Endodermal cell (in vitro differentiated cells): ENCODE results near the gene HID1. TPM values are rescaled to one million over a fixed set of nuclear protein-coding genes. Genes with fewer than 3 reads are reported as not detected.

Experiments used
- DNase-seq: peaks from one replicate; pipeline ENCODE4 v3.0.0-alpha.2; 2017
- H3K27ac ChIP-seq: 2 replicates; pipeline ENCODE4 v1.5.1; 2013; ENCODE audit warnings: mild to moderate bottlenecking, low read depth, low read length, moderate library complexity
- H3K27me3 ChIP-seq: 2 replicates; pipeline ENCODE4 v1.6.1; 2013; ENCODE audit warnings: mild to moderate bottlenecking, low read length, moderate library complexity; ENCODE audit not compliant: insufficient read depth, control insufficient read depth, poor library complexity, severe bottlenecking
- H3K36me3 ChIP-seq: 2 replicates; pipeline ENCODE4 v1.7.0; 2013; ENCODE audit warnings: mild to moderate bottlenecking, low read length, moderate library complexity; ENCODE audit not compliant: control insufficient read depth, insufficient read depth
- H3K4me1 ChIP-seq: one replicate; pipeline ENCODE4 v1.7.0; 2013; ENCODE audit warnings: low read length; ENCODE audit not compliant: control insufficient read depth, insufficient read depth
- H3K4me3 ChIP-seq: 2 replicates; pipeline ENCODE4 v1.5.1; 2013; ENCODE audit warnings: mild to moderate bottlenecking, low read length, moderate library complexity
- H3K9ac ChIP-seq: 2 replicates; pipeline ENCODE4 v1.6.1; 2013; ENCODE audit warnings: mild to moderate bottlenecking, low read length, moderate library complexity; ENCODE audit not compliant: poor library complexity, severe bottlenecking; ENCODE audit errors: extremely low read depth
- H3K9me3 ChIP-seq: 2 replicates; pipeline ENCODE4 v1.6.1; 2013; ENCODE audit warnings: mild to moderate bottlenecking, low read length, moderate library complexity; ENCODE audit not compliant: control insufficient read depth
- H3K27ac Mint-ChIP-seq: 2 replicates; pipeline ENCODE4 v1.8.0; 2020; ENCODE audit warnings: mixed read lengths
- H3K27me3 Mint-ChIP-seq: 2 replicates; pipeline ENCODE4 v1.8.0; 2021; ENCODE audit warnings: mild to moderate bottlenecking, mixed read lengths; ENCODE audit not compliant: insufficient read depth
- H3K36me3 Mint-ChIP-seq: 2 replicates; pipeline ENCODE4 v1.8.0; 2020; ENCODE audit warnings: low read depth, mixed read lengths
- H3K4me1 Mint-ChIP-seq: 2 replicates; pipeline ENCODE4 v1.8.0; 2020; ENCODE audit warnings: mixed read lengths
- H3K4me3 Mint-ChIP-seq: 2 replicates; pipeline ENCODE4 v1.8.0; 2020; ENCODE audit warnings: mild to moderate bottlenecking, moderate library complexity, mixed read lengths
- H3K9me3 Mint-ChIP-seq: 2 replicates; pipeline ENCODE4 v1.8.0; 2020; ENCODE audit warnings: mild to moderate bottlenecking, mixed read lengths
- CTCF ChIP-seq: fragments of 200-600 bp; sonication (generic); conservative IDR thresholded peaks from 2 replicates; pipeline ENCODE4 v1.5.0; 2021; ENCODE audit warnings: antibody characterized with exemption, mild to moderate bottlenecking
- WGBS, 2 experiments: methylation state at CpG; one replicate each; pipeline versions ENCODE4 v1.1.5 to v1.1.7; 2013; ENCODE audit warnings: missing lambda C conversion rate in 2 of 2, mixed read lengths in 1 of 2; ENCODE audit not compliant: insufficient coverage in 1 of 2, insufficient read length in 1 of 2; 5-methylcytosine and 5-hydroxymethylcytosine counted together
- total RNA-seq, 2 donors: library from RNA; stranded (reverse); fragmentation: NEBNext Ultra II Directional in 1 of 2; extraction: Animal tissue kit (Norgen Biotek cat#: 25700) in 1 of 2; gene quantifications; 2 replicates in 1 of 2; 3 replicates in 1 of 2; pipeline ENCODE4 v1.2.1, GENCODE V29; 2021

Gene HID1
- total RNA-seq, 2 donors from 2014 or later = 7.6 to 11.4 TPM

- Histone ChIP-seq H3K4me1 (no peaks in the 10 kb centered on the region), H3K9me3 (no peaks in the 10 kb centered on the region), H3K9ac (no peak overlapping the region), H3K36me3 (no peaks in the 10 kb centered on the region), H3K27ac (no peak overlapping the region), H3K4me3 (no peak overlapping the region), H3K27me3 (peaks cover 54% of the 10 kb centered on the region)
- DNase-seq = peak; percentile 54
- peaks cover 2% of the 10 kb centered on the region for H3K4me1 Mint-ChIP-seq
- peaks cover 69% of the 10 kb centered on the region for H3K27me3 Mint-ChIP-seq
- H3K36me3 Mint-ChIP-seq = no peaks in the 10 kb centered on the region
- H3K9me3 Mint-ChIP-seq = no peaks in the 10 kb centered on the region
- no peak overlapping the region for H3K4me3 Mint-ChIP-seq
- no peak overlapping the region for H3K27ac Mint-ChIP-seq
- no peak for TF ChIP-seq CTCF
- WGBS, 2 experiments = 60 to 96% methylated on average over 1 to 2 of the region's 2 CpGs
Observed at GRCh38 chr17:74921769-74922168, 50.8 kb downstream of the HID1 start.

- no peaks in the 10 kb centered on the region for H3K36me3 ChIP-seq
- DNase-seq = peak; percentile 80
- H3K27ac Mint-ChIP-seq = no peak overlapping the region
- peaks cover 48% of the 10 kb centered on the region for H3K27me3 ChIP-seq
- no peaks in the 10 kb centered on the region for H3K4me1 ChIP-seq
- H3K36me3 Mint-ChIP-seq = no peaks in the 10 kb centered on the region
- H3K4me3 ChIP-seq = no peak overlapping the region
- 86 to 100% methylated on average over 1 to 19 of the region's 19 CpGs for WGBS, 2 experiments
- peaks cover 2% of the 10 kb centered on the region for H3K4me1 Mint-ChIP-seq
- peaks cover 64% of the 10 kb centered on the region for H3K27me3 Mint-ChIP-seq
- TF ChIP-seq CTCF = no peak
- no peaks in the 10 kb centered on the region for H3K9me3 ChIP-seq
- H3K9ac ChIP-seq = no peak overlapping the region
- no peak overlapping the region for H3K27ac ChIP-seq
- no peak overlapping the region for H3K4me3 Mint-ChIP-seq
- no peaks in the 10 kb centered on the region for H3K9me3 Mint-ChIP-seq
Observed at GRCh38 chr17:74921026-74921681, 51.4 kb downstream of the HID1 start.

- H3K4me1 Mint-ChIP-seq = peaks cover 2% of the 10 kb centered on the region
- Histone ChIP-seq H3K27me3 (peaks cover 42% of the 10 kb centered on the region), H3K27ac (no peak overlapping the region), H3K9ac (no peak overlapping the region), H3K9me3 (no peaks in the 10 kb centered on the region), H3K36me3 (no peaks in the 10 kb centered on the region), H3K4me1 (no peaks in the 10 kb centered on the region), H3K4me3 (no peak overlapping the region)
- no peaks in the 10 kb centered on the region for H3K36me3 Mint-ChIP-seq
- no peak for TF ChIP-seq CTCF
- H3K4me3 Mint-ChIP-seq = no peak overlapping the region
- H3K27ac Mint-ChIP-seq = no peak overlapping the region
- H3K9me3 Mint-ChIP-seq = no peaks in the 10 kb centered on the region
- peaks cover 61% of the 10 kb centered on the region for H3K27me3 Mint-ChIP-seq
- 79 to 100% methylated on average over 1 to 6 of the region's 6 CpGs for WGBS, 2 experiments
- no peak for DNase-seq
Observed at GRCh38 chr17:74920642-74921025, 51.9 kb downstream of the HID1 start.
